Effector memory CD4-positive, alpha-beta T cell (primary cell): Measurements from ENCODE around the gene RABGEF1.
"Not testable (repeated sequence)": the region's sequence is repeated elsewhere in the genome, so short reads cannot be mapped to it uniquely, and the experiment has no call there.

Experiments
- DNase-seq, 3 donors: peaks; one replicate each; pipeline ENCODE4 v3.0.0-alpha.2; 2020
- H3K27ac ChIP-seq: 2 replicates; pipeline ENCODE4 v1.7.0; 2013; ENCODE audit warnings: mild to moderate bottlenecking, low read length, moderate library complexity; ENCODE audit not compliant: insufficient read depth, poor library complexity, severe bottlenecking
- H3K27me3 ChIP-seq: replicated peaks from 2 replicates; pipeline ENCODE4 v1.7.0; 2013; ENCODE audit warnings: mild to moderate bottlenecking, low read length; ENCODE audit not compliant: insufficient read depth, control insufficient read depth, poor library complexity, severe bottlenecking
- H3K36me3 ChIP-seq: 2 replicates; pipeline ENCODE4 v1.7.0; 2013; ENCODE audit warnings: mild to moderate bottlenecking, low read length, moderate library complexity; ENCODE audit not compliant: control insufficient read depth, insufficient read depth
- H3K4me1 ChIP-seq: 2 replicates; pipeline ENCODE4 v1.7.0; 2013; ENCODE audit warnings: low read length, mild to moderate bottlenecking; ENCODE audit not compliant: control insufficient read depth, insufficient read depth, poor library complexity, severe bottlenecking
- H3K4me3 ChIP-seq: 2 replicates; pipeline ENCODE4 v1.7.0; 2013; ENCODE audit warnings: low read length, low read depth, mild to moderate bottlenecking; ENCODE audit not compliant: insufficient read depth, poor library complexity, severe bottlenecking
- H3K9me3 ChIP-seq: 2 replicates; pipeline ENCODE4 v1.7.0; 2013; ENCODE audit warnings: mild to moderate bottlenecking, low read length, moderate library complexity; ENCODE audit not compliant: control insufficient read depth

Gene RABGEF1

GRCh38 chr7:66700633-66701131 lies 39.9 kb upstream of the RABGEF1 start:
- no peaks in the 10 kb centered on the region for H3K9me3 ChIP-seq
- no peak for DNase-seq
- H3K4me1 ChIP-seq = no peaks in the 10 kb centered on the region
- no peak overlapping the region for H3K4me3 ChIP-seq
- H3K36me3 ChIP-seq = no peaks in the 10 kb centered on the region
- no peaks in the 10 kb centered on the region for H3K27me3 ChIP-seq
- no peak overlapping the region for H3K27ac ChIP-seq

- H3K27ac ChIP-seq = no peak overlapping the region
- H3K4me3 ChIP-seq = no peak overlapping the region
- no peaks in the 10 kb centered on the region for H3K27me3 ChIP-seq
- H3K4me1 ChIP-seq = no peaks in the 10 kb centered on the region
- H3K36me3 ChIP-seq = no peaks in the 10 kb centered on the region
- H3K9me3 ChIP-seq = no peaks in the 10 kb centered on the region
- DNase-seq = no peak
Observed at GRCh38 chr7:66707825-66708224, 32.7 kb upstream of the RABGEF1 start.

- not testable (repeated sequence) for DNase-seq, H3K4me3 ChIP-seq, H3K36me3 ChIP-seq, H3K27me3 ChIP-seq, H3K9me3 ChIP-seq, H3K4me1 ChIP-seq, H3K27ac ChIP-seq
Observed at GRCh38 chr7:66710752-66711151, 29.8 kb upstream of the RABGEF1 start.

DNA sequence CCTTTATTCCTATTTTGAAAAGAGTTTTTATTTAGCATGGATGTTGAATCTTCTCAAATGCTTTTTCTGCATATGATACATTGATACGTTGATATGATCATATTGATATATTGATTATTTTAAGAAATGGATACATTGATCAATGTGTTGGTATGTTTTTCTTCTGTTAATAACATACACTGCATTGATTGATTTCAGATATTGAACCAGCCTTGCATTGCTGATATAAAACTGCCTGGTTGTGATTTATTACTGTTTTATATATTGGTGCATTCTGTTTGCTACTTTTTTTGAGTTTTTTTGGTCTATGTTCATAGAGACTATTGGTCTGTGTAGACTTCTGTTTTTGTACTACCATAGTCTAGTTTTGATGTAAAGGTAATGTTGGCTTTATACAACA lies 26.8 kb upstream of the RABGEF1 start:
- H3K36me3 ChIP-seq = no peaks in the 10 kb centered on the region

GRCh38 chr7:66716634-66717033 lies 23.9 kb upstream of the RABGEF1 start:
- not testable (repeated sequence) for H3K9me3 ChIP-seq, H3K27ac ChIP-seq, H3K36me3 ChIP-seq, H3K27me3 ChIP-seq, H3K4me3 ChIP-seq, H3K4me1 ChIP-seq, DNase-seq

More for the DNA sequence above, 26.8 kb upstream of the RABGEF1 start:
- no peaks in the 10 kb centered on the region for H3K27me3 ChIP-seq
- no peaks in the 10 kb centered on the region for H3K4me1 ChIP-seq
- H3K9me3 ChIP-seq = no peaks in the 10 kb centered on the region
- DNase-seq = no peak
- no peak overlapping the region for H3K27ac ChIP-seq
- H3K4me3 ChIP-seq = no peak overlapping the region

DNA sequence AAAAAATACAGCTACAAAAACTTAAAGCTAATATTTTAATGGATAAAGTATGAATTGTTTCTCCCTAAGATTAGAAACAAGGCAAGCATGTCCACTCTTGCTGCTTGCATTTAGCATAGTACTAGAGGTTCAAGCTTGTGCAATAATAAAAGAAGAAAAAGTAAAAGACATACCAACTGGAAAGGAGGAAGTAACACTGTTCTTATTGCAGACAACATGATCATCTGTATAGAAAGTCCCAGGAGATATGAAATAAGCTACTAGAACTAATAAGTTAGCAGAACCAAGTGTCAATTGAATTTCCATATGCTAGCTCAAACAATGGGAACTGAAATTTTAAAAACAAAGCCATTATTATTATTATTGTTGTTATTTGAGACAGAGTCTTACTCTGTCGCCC lies 20.0 kb upstream of the RABGEF1 start:
- DNase-seq = no peak
- H3K27ac ChIP-seq = no peak overlapping the region

GRCh38 chr7:66725843-66726242 lies 14.7 kb upstream of the RABGEF1 start:
- Histone ChIP-seq H3K36me3 (no peaks in the 10 kb centered on the region), H3K4me3 (no peak overlapping the region), H3K9me3 (peaks cover 8% of the 10 kb centered on the region), H3K27ac (no peak overlapping the region), H3K27me3 (no peaks in the 10 kb centered on the region), H3K4me1 (no peaks in the 10 kb centered on the region)
- no peak for DNase-seq

More for the DNA sequence above, 20.0 kb upstream of the RABGEF1 start:
- no peaks in the 10 kb centered on the region for H3K4me1 ChIP-seq
- H3K9me3 ChIP-seq = peaks cover 8% of the 10 kb centered on the region
- no peak overlapping the region for H3K4me3 ChIP-seq
- no peaks in the 10 kb centered on the region for H3K36me3 ChIP-seq
- no peaks in the 10 kb centered on the region for H3K27me3 ChIP-seq

GRCh38 chr7:66727058-66727457 lies 13.5 kb upstream of the RABGEF1 start:
- Histone ChIP-seq H3K36me3 (no peaks in the 10 kb centered on the region), H3K4me3 (no peak overlapping the region), H3K27me3 (no peaks in the 10 kb centered on the region), H3K27ac (no peak overlapping the region), H3K4me1 (no peaks in the 10 kb centered on the region), H3K9me3 (peaks cover 8% of the 10 kb centered on the region)
- DNase-seq = no peak

DNA sequence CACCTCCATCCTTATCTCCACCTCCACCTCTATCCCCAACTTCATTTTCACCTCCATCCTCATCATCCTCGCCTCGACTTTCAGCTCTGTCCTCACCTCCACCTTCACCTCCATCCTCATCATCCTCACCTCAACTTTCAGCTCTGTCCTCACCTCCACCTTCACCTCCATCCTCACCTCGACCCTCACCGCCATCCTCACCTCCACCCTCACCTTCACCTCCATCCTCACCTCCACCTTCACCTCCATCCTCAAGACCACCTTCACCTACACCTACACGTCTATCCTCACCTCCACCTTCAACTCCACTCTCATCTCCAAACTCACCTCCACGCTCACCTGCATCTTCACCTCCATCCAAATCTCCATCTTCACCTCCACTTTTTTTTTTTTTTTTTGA lies 12.0 kb upstream of the RABGEF1 start:
- no peak overlapping the region for H3K4me3 ChIP-seq
- H3K27me3 ChIP-seq = no peaks in the 10 kb centered on the region
- DNase-seq = no peak
- no peak overlapping the region for H3K27ac ChIP-seq
- no peaks in the 10 kb centered on the region for H3K4me1 ChIP-seq
- H3K9me3 ChIP-seq = peaks cover 8% of the 10 kb centered on the region
- H3K36me3 ChIP-seq = no peaks in the 10 kb centered on the region

DNA sequence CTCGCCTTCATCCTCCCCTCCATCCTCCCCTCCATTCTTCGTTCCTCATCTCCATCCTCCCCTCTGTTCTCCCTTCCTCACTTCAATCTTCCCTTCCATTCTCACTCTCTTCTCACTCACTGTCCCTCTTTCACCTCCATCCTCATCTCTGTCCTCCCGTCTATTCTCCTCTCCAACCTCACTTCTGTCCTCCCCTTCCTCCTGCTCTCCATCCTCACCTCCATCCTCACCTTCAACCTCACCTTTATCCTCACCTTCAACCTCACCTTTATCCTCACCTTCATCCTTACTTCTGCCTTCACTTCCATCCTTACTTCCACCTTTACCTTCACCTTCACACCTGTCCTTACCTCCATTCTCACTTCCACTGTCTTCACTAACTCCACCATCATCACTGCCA lies 11.3 kb upstream of the RABGEF1 start:
- no peaks in the 10 kb centered on the region for H3K27me3 ChIP-seq
- peaks cover under 1% of the 10 kb centered on the region for H3K9me3 ChIP-seq
- H3K27ac ChIP-seq = no peak overlapping the region
- no peaks in the 10 kb centered on the region for H3K36me3 ChIP-seq
- DNase-seq = no peak
- H3K4me1 ChIP-seq = no peaks in the 10 kb centered on the region
- H3K4me3 ChIP-seq = no peak overlapping the region

- H3K36me3 ChIP-seq = no peaks in the 10 kb centered on the region
Observed at GRCh38 chr7:66731986-66732385, 8.5 kb upstream of the RABGEF1 start.

More at GRCh38 chr7:66731986-66732385, 8.5 kb upstream of the RABGEF1 start:
- no peak overlapping the region for H3K4me3 ChIP-seq
- DNase-seq = no peak
- no peak overlapping the region for H3K27ac ChIP-seq
- H3K27me3 ChIP-seq = no peaks in the 10 kb centered on the region
- H3K9me3 ChIP-seq = no peaks in the 10 kb centered on the region
- H3K4me1 ChIP-seq = no peaks in the 10 kb centered on the region
